Caco-2 (cell line): ENCODE results near the gene R3HCC1L. TPM values are rescaled to one million over a fixed set of nuclear protein-coding genes. Genes with fewer than 3 reads are reported as not detected.

Experiments
- BruUV-seq: library from RNA; stranded (reverse); fragments of 400-500 nt; replicated peaks from 2 replicates; lab custom pipeline; 2021; lab: Mats Ljungman, UMichigan
- CTCF ChIA-PET: fragments of 300-600 bp; sonication (Branson Sonifier 250); formaldehyde crosslinking; loops from one replicate; lab custom pipeline; 2022; ENCODE audit warnings: antibody characterized with exemption; lab: Charles Lee
- POLR2A ChIA-PET: fragments of 300-600 bp; sonication (Branson Sonifier 250); formaldehyde crosslinking; loops from one replicate; lab custom pipeline; 2022; ENCODE audit warnings: antibody characterized with exemption; lab: Charles Lee
- DNase-seq, 2 experiments: peaks; one replicate each; pipeline versions ENCODE4 v3.0.0 to v3.0.0-alpha.2; 2020 to 2022
- H3K27me3 ChIP-seq: replicated peaks from 2 replicates; pipeline ENCODE4 v1.6.0; 2011; ENCODE audit warnings: low read length; ENCODE audit not compliant: control insufficient read depth, insufficient read depth
- H3K36me3 ChIP-seq: 2 replicates; pipeline ENCODE4 v1.5.1; 2011; ENCODE audit warnings: low read length; ENCODE audit not compliant: control insufficient read depth, insufficient read depth
- H3K4me1 ChIP-seq: fragments of 250-450 bp; sonication (Bioruptor Pico); 2 replicates; pipeline ENCODE4 v1.5.1; 2020; ENCODE audit warnings: mild to moderate bottlenecking
- H3K4me3 ChIP-seq: 2 replicates; pipeline ENCODE4 v1.5.1; 2011; ENCODE audit warnings: low read depth, mild to moderate bottlenecking, control low read depth, low read length
- H3K9me3 ChIP-seq: fragments of 250-450 bp; sonication (Bioruptor Pico); 2 replicates; pipeline ENCODE4 v1.5.1; 2020; ENCODE audit warnings: mild to moderate bottlenecking, moderate library complexity
- H3K27ac Mint-ChIP-seq: one replicate; pipeline ENCODE4 v1.8.0; 2022; ENCODE audit warnings: mixed read lengths; ENCODE audit not compliant: unreplicated experiment
- H3K27me3 Mint-ChIP-seq: one replicate; pipeline ENCODE4 v1.8.0; 2022; ENCODE audit warnings: mixed read lengths; ENCODE audit not compliant: insufficient read depth, unreplicated experiment
- H3K36me3 Mint-ChIP-seq: one replicate; pipeline ENCODE4 v1.8.0; 2022; ENCODE audit warnings: mild to moderate bottlenecking, mixed read lengths; ENCODE audit not compliant: insufficient read depth, unreplicated experiment
- H3K4me1 Mint-ChIP-seq: one replicate; pipeline ENCODE4 v1.8.0; 2022; ENCODE audit warnings: low read depth, mixed read lengths; ENCODE audit not compliant: unreplicated experiment
- H3K4me3 Mint-ChIP-seq: one replicate; pipeline ENCODE4 v1.8.0; 2022; ENCODE audit warnings: mild to moderate bottlenecking, moderate library complexity, mixed read lengths; ENCODE audit not compliant: unreplicated experiment
- H3K9me3 Mint-ChIP-seq: one replicate; pipeline ENCODE4 v1.8.0; 2022; ENCODE audit warnings: mixed read lengths; ENCODE audit not compliant: unreplicated experiment
- CTCF ChIP-seq, 2 experiments: fragments of 200-600 bp in 1 of 2; IDR thresholded peaks; 1 replicate in 1 of 2; 2 replicates in 1 of 2; pipeline versions ENCODE4 v1.5.1 to v1.8.0; 2011 to 2022; ENCODE audit warnings: antibody characterized with exemption in 1 of 2, control low read depth in 1 of 2, inconsistent platforms in 1 of 2, low read depth in 1 of 2, low read length in 1 of 2, mild to moderate bottlenecking in 1 of 2, moderate library complexity in 1 of 2; ENCODE audit not compliant: insufficient read depth in 1 of 2, severe bottlenecking in 1 of 2, unreplicated experiment in 1 of 2
- intact Hi-C: fragments of 100-400 bp; cut with micrococcal nuclease; formaldehyde crosslinking; loops from one replicate; pipeline ENCODE4 v1.10.0; 2022; ENCODE audit not compliant: unreplicated experiment
- total RNA-seq: library from RNA; stranded (reverse); gene quantifications from 2 replicates; pipeline ENCODE4 v1.2.3, GENCODE V29; 2022

Gene R3HCC1L
- total RNA-seq, 1 experiment from 2014 or later: 16.5 TPM

GRCh38 chr10:98097616-98098015 is 36.8 kb upstream of the R3HCC1L start:
- H3K36me3 Mint-ChIP-seq: no peaks in the 10 kb centered on the region
- intact Hi-C loops: no loop called here
- BruUV-seq: no TSS peak
- ChIA-PET POLR2A (no interaction called here), CTCF (no interaction called here)
- no peaks in the 10 kb centered on the region for H3K36me3 ChIP-seq
- H3K9me3 Mint-ChIP-seq: no peaks in the 10 kb centered on the region
- H3K4me3 Mint-ChIP-seq: no peak overlapping the region
- H3K4me3 ChIP-seq: no peak overlapping the region
- no peak overlapping the region for H3K27ac Mint-ChIP-seq
- peaks cover 29% of the 10 kb centered on the region for H3K27me3 Mint-ChIP-seq
- no peak for DNase-seq
- no peaks in the 10 kb centered on the region for H3K27me3 ChIP-seq
- no peak for TF ChIP-seq CTCF (IDR thresholded peaks at IDR 0.05; ENCODE audit: insufficient read depth in 1 of 2, low read depth in 1 of 2, low read length in 1 of 2, severe bottlenecking in 1 of 2, unreplicated experiment in 1 of 2)
- no peaks in the 10 kb centered on the region for H3K4me1 ChIP-seq
- no peaks in the 10 kb centered on the region for H3K9me3 ChIP-seq
- H3K4me1 Mint-ChIP-seq: no peaks in the 10 kb centered on the region

- Histone ChIP-seq H3K36me3 (no peaks in the 10 kb centered on the region), H3K27me3 (no peaks in the 10 kb centered on the region), H3K4me3 (no peak overlapping the region), H3K9me3 (no peaks in the 10 kb centered on the region), H3K4me1 (no peaks in the 10 kb centered on the region)
- CTCF ChIA-PET: no interaction called here
- intact Hi-C loops: no loop called here
- no peaks in the 10 kb centered on the region for H3K36me3 Mint-ChIP-seq
- H3K9me3 Mint-ChIP-seq: no peaks in the 10 kb centered on the region
- H3K27ac Mint-ChIP-seq: no peak overlapping the region
- DNase-seq: no peak
- TF ChIP-seq CTCF (IDR thresholded peaks at IDR 0.05; ENCODE audit: insufficient read depth in 1 of 2, low read depth in 1 of 2, low read length in 1 of 2, severe bottlenecking in 1 of 2, unreplicated experiment in 1 of 2): no peak
- H3K27me3 Mint-ChIP-seq: peaks cover 29% of the 10 kb centered on the region
- no TSS peak for BruUV-seq
- POLR2A ChIA-PET: no interaction called here
- H3K4me1 Mint-ChIP-seq: no peaks in the 10 kb centered on the region
- H3K4me3 Mint-ChIP-seq: no peak overlapping the region
These were observed 36.2 kb upstream of the R3HCC1L start for GRCh38 chr10:98098247-98098646.

- Histone ChIP-seq H3K4me3 (no peak overlapping the region), H3K27me3 (no peaks in the 10 kb centered on the region), H3K4me1 (no peaks in the 10 kb centered on the region), H3K36me3 (no peaks in the 10 kb centered on the region), H3K9me3 (no peaks in the 10 kb centered on the region)
- Mint-ChIP-seq H3K36me3 (no peaks in the 10 kb centered on the region), H3K4me1 (no peaks in the 10 kb centered on the region), H3K27ac (no peak overlapping the region), H3K4me3 (no peak overlapping the region), H3K27me3 (peaks cover 26% of the 10 kb centered on the region), H3K9me3 (no peaks in the 10 kb centered on the region)
- ChIA-PET CTCF (no interaction called here), POLR2A (no interaction called here)
- no peak for TF ChIP-seq CTCF (IDR thresholded peaks at IDR 0.05; ENCODE audit: insufficient read depth in 1 of 2, low read depth in 1 of 2, low read length in 1 of 2, severe bottlenecking in 1 of 2, unreplicated experiment in 1 of 2)
- no peak for DNase-seq
- intact Hi-C loops: no loop called here
- BruUV-seq: no TSS peak
These were observed 34.0 kb upstream of the R3HCC1L start for GRCh38 chr10:98100476-98100875.
